OCI-LY1 (cell line): ENCODE results near the gene NHERF2.

Experiments
- H2AFZ ChIP-seq: fragments of 200-600 bp; sonication (generic), shearing (Covaris generic); 2 replicates; pipeline ENCODE4 v1.6.0; 2014; ENCODE audit warnings: antibody characterized with exemption, mild to moderate bottlenecking, low read length
- H3F3A ChIP-seq: fragments of 200-600 bp; sonication (generic), shearing (Covaris generic); 2 replicates; pipeline ENCODE4 v1.6.0; 2014; ENCODE audit warnings: mild to moderate bottlenecking, antibody characterized with exemption, low read length, moderate library complexity; ENCODE audit not compliant: insufficient read depth
- H3K27ac ChIP-seq: fragments of 200-600 bp; sonication (generic); 2 replicates; pipeline ENCODE4 v1.5.1; 2014; ENCODE audit warnings: low read length, mixed run types, mild to moderate bottlenecking, low read depth; ENCODE audit not compliant: poor library complexity, severe bottlenecking
- H3K27me3 ChIP-seq: fragments of 200-600 bp; sonication (generic); 2 replicates; pipeline ENCODE4 v1.6.0; 2014; ENCODE audit warnings: antibody characterized with exemption, mild to moderate bottlenecking, low read length, moderate library complexity; ENCODE audit not compliant: insufficient read depth
- H3K36me3 ChIP-seq: fragments of 200-600 bp; sonication (generic); 2 replicates; pipeline ENCODE4 v1.6.1; 2014; ENCODE audit warnings: mild to moderate bottlenecking, antibody characterized with exemption, low read length, moderate library complexity, mixed read lengths; ENCODE audit not compliant: insufficient read depth
- H3K4me1 ChIP-seq: fragments of 200-600 bp; sonication (generic); 2 replicates; pipeline ENCODE4 v1.5.1; 2014; ENCODE audit warnings: mild to moderate bottlenecking, low read length, moderate library complexity; ENCODE audit not compliant: insufficient read depth, severe bottlenecking
- H3K4me2 ChIP-seq: fragments of 200-600 bp; sonication (generic), shearing (Covaris generic); 2 replicates; pipeline ENCODE4 v1.6.1; 2014; ENCODE audit warnings: low read length
- H3K4me3 ChIP-seq: fragments of 200-600 bp; sonication (generic); 2 replicates; pipeline ENCODE4 v1.5.1; 2014; ENCODE audit warnings: low read length, low read depth, mild to moderate bottlenecking, mixed read lengths; ENCODE audit not compliant: poor library complexity, severe bottlenecking
- H3K79me2 ChIP-seq: fragments of 200-600 bp; shearing (Covaris generic); 2 replicates; pipeline ENCODE4 v1.6.1; 2016; ENCODE audit warnings: mixed run types, low read length, mixed read lengths; ENCODE audit not compliant: insufficient read depth
- H3K9ac ChIP-seq: fragments of 200-600 bp; sonication (generic), shearing (Covaris generic); 2 replicates; pipeline ENCODE4 v1.6.1; 2014; ENCODE audit warnings: mild to moderate bottlenecking, low read length, mixed read lengths
- H3K9me2 ChIP-seq: fragments of 200-600 bp; sonication (generic), shearing (Covaris generic); 2 replicates; pipeline ENCODE4 v1.6.1; 2014; ENCODE audit warnings: low read depth, mild to moderate bottlenecking, low read length, mixed read lengths
- H3K9me3 ChIP-seq: fragments of 200-600 bp; shearing (Covaris generic); 2 replicates; pipeline ENCODE4 v1.6.1; 2014; ENCODE audit warnings: low read length, mixed read lengths
- H4K20me1 ChIP-seq: fragments of 200-600 bp; sonication (generic), shearing (Covaris generic); 2 replicates; pipeline ENCODE4 v1.6.0; 2016; ENCODE audit warnings: mild to moderate bottlenecking, low read length; ENCODE audit not compliant: insufficient read depth
- EZH2 ChIP-seq: fragments of 200-600 bp; sonication (generic), shearing (Covaris generic); IDR thresholded peaks from 2 replicates; pipeline ENCODE4 v1.8.0; 2017; ENCODE audit warnings: borderline replicate concordance, mixed run types, mild to moderate bottlenecking, antibody characterized with exemption, low read length, moderate library complexity, mixed read lengths
- TF ChIP-seq, protein P1 (sequence below): fragments of 200-600 bp; sonication (generic), shearing (Covaris generic); IDR thresholded peaks from 2 replicates; pipeline ENCODE4 v1.5.1; 2017; ENCODE audit warnings: mild to moderate bottlenecking, antibody characterized with exemption, low read length, moderate library complexity, mixed read lengths

Gene NHERF2

DNA sequence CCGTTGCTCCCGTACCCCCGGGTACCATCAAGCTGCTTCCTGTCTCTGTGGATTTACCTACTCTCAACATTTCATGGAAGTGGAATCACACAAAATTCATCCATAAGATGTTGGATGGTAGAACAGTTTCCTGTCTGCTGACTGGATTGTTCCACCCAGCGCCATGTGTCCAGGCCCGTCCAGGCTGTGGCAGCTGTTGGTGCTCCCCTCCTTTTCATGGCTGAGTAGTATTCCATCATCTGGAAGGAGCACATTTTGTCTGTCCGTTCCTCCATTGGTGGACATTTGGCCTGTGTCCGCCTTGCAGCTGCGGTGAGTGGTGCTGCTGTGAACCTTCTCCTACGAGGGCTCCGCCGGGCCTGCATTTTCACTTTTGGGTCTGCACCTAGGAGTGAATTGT, 39.4 kb downstream of the NHERF2 start:
- no peak overlapping the region for H3K27ac ChIP-seq
- H3K79me2 ChIP-seq: no peaks in the 10 kb centered on the region
- no peak overlapping the region for H3K4me3 ChIP-seq
- peaks cover 48% of the 10 kb centered on the region for H3K36me3 ChIP-seq
- no peaks in the 10 kb centered on the region for H4K20me1 ChIP-seq
- H3K9me3 ChIP-seq: no peaks in the 10 kb centered on the region
- H3K27me3 ChIP-seq: no peaks in the 10 kb centered on the region
- TF ChIP-seq EZH2: no peak
- TF ChIP-seq, protein P1, sequence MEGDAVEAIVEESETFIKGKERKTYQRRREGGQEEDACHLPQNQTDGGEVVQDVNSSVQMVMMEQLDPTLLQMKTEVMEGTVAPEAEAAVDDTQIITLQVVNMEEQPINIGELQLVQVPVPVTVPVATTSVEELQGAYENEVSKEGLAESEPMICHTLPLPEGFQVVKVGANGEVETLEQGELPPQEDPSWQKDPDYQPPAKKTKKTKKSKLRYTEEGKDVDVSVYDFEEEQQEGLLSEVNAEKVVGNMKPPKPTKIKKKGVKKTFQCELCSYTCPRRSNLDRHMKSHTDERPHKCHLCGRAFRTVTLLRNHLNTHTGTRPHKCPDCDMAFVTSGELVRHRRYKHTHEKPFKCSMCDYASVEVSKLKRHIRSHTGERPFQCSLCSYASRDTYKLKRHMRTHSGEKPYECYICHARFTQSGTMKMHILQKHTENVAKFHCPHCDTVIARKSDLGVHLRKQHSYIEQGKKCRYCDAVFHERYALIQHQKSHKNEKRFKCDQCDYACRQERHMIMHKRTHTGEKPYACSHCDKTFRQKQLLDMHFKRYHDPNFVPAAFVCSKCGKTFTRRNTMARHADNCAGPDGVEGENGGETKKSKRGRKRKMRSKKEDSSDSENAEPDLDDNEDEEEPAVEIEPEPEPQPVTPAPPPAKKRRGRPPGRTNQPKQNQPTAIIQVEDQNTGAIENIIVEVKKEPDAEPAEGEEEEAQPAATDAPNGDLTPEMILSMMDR: no peak
- H3K9ac ChIP-seq: no peak overlapping the region
- no peaks in the 10 kb centered on the region for H3K4me1 ChIP-seq
- H3F3A ChIP-seq: no peaks in the 10 kb centered on the region
- no peak overlapping the region for H3K4me2 ChIP-seq
- no peaks in the 10 kb centered on the region for H3K9me2 ChIP-seq
- no peak overlapping the region for H2AFZ ChIP-seq

DNA sequence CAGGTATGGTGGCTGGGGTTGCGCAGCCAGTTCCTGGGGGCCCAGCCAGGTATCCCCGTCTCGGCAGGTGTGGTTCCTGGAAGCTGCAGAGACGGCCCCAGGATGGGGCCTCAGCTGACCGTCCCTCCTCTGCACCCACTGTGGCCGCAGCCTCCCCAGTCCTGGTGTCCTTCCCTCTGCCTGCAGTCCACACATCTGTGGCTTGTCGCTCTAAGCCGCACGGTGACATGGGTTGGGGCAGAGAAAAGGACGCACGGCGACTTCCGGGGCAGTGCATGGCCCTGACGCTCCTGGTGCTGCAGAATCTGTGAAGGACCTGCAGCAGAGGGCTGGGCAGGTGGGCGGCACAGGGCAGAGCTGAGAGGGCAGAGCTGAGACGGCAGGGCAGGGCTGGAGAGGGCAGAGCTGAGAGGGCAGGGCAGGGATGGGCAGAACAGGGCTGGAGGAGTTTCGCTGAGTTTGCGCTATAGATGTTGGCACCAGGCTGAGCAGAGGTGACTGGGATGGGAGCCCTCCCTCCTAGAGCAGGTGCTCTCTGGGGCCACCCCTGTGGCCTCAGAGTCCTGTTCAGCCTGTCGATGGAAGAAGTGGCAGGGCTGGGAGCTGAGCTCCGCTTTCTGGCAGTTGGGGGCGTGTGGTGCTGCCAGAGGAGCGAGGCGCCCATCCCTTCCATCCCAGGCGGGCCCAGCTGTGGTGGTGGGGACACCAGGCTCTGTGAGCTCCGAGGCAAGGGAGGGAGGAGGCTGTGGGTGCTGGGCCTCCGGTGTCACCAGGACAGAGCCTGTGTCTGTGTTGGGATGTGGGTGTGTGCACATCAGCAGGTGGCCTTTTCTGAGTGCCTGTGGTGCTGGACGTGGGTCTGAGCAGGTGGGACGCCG, 44.1 kb downstream of the NHERF2 start:
- no peaks in the 10 kb centered on the region for H4K20me1 ChIP-seq
- H3F3A ChIP-seq: no peaks in the 10 kb centered on the region
- H3K36me3 ChIP-seq: peaks cover 33% of the 10 kb centered on the region
- no peaks in the 10 kb centered on the region for H3K9me3 ChIP-seq
- no peak overlapping the region for H3K27ac ChIP-seq
- no peak overlapping the region for H3K9ac ChIP-seq
- no peak overlapping the region for H3K4me2 ChIP-seq
- H3K27me3 ChIP-seq: no peaks in the 10 kb centered on the region
- no peak for TF ChIP-seq EZH2
- TF ChIP-seq, protein P1: no peak
- H3K4me3 ChIP-seq: no peak overlapping the region
- H3K9me2 ChIP-seq: no peaks in the 10 kb centered on the region
- H3K79me2 ChIP-seq: no peaks in the 10 kb centered on the region
- H3K4me1 ChIP-seq: no peaks in the 10 kb centered on the region
- H2AFZ ChIP-seq: no peak overlapping the region

DNA sequence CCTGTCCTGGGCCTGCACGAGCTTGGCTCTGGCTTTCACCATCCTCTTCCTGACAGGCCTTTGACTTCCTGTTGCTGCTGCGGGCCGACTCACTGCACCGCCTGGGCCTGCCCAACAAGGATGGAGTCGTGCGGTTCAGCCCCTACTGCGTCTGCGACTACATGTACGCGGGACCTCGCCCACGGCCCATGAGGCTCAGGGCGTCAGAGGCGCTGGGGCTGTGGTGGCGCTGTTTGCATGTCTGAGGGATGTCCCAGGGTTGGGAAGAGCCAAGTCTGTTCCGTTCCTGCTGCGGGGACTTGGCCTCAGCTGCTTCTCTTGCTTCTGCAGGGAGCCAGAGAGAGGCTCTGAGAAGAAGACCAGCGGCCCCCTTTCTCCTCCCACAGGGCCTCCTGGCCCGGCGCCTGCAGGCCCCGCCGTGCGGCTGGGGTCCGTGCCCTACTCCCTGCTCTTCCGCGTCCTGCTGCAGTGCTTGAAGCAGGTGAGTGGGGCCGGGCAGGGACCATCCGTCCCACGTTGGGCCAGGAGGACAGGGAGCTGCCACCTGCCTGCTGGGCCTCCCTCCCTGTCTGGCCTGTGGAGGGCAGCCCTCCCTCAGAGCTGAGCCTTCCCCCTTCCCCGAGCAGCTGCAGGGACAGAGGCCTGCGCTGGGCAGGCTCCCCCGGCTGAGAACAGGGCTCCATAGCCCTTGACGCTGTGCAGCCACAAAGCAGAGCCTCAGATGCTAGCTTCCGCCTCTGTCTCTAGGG, 44.9 kb downstream of the NHERF2 start:
- Histone ChIP-seq H2AFZ (no peak overlapping the region), H3K4me1 (no peaks in the 10 kb centered on the region), H3F3A (no peaks in the 10 kb centered on the region), H3K27ac (no peak overlapping the region), H3K9ac (no peak overlapping the region), H3K27me3 (no peaks in the 10 kb centered on the region), H3K4me3 (no peak overlapping the region), H3K4me2 (no peak overlapping the region), H3K79me2 (no peaks in the 10 kb centered on the region), H3K9me3 (no peaks in the 10 kb centered on the region), H3K36me3 (peaks cover 24% of the 10 kb centered on the region), H3K9me2 (no peaks in the 10 kb centered on the region), H4K20me1 (no peaks in the 10 kb centered on the region)
- TF ChIP-seq, protein P1: no peak
- no peak for TF ChIP-seq EZH2
